Right lobe of liver (tissue), 6 donors: Measurements from ENCODE around the gene GAPVD1. TPM values are rescaled to one million over a fixed set of nuclear protein-coding genes. Genes with fewer than 3 reads are reported as not detected.

Experiments used
- ATAC-seq, 4 donors: fragments of 200-7000 bp; cut with Tn5 transposase; one replicate each; pipeline ENCODE4 v1.9.1; 2020; ENCODE audit warnings: mild to moderate bottlenecking in 4 of 4, moderate library complexity in 4 of 4
- DNase-seq, 3 donors: peaks; one replicate each; pipeline ENCODE4 v3.0.0-alpha.2; 2020
- H3K27ac ChIP-seq, 3 donors: fragments of 200-600 bp; one replicate each; pipeline ENCODE4 v1.8.0; 2022
- H3K27me3 ChIP-seq, 2 donors: fragments of 200-600 bp; one replicate each; pipeline ENCODE4 v1.8.0; 2022
- H3K36me3 ChIP-seq, 4 donors: fragments of 200-600 bp; sonication (generic) in 1 of 4; one replicate each; pipeline versions ENCODE4 v1.5.1 to v1.8.0; 2017 to 2022; ENCODE audit warnings: control low read depth in 1 of 4
- H3K4me1 ChIP-seq, 4 donors: fragments of 200-600 bp; sonication (generic) in 1 of 4; one replicate each; pipeline versions ENCODE4 v1.5.1 to v1.8.0; 2017 to 2022; ENCODE audit warnings: control low read depth in 1 of 4
- H3K4me3 ChIP-seq, 3 donors: fragments of 200-600 bp; one replicate each; pipeline ENCODE4 v1.8.0; 2022
- H3K9me3 ChIP-seq, 4 donors: fragments of 200-600 bp; sonication (generic) in 1 of 4; one replicate each; pipeline versions ENCODE4 v1.5.1 to v1.8.0; 2017 to 2022; ENCODE audit warnings: control low read depth in 1 of 4
- POLR2A ChIP-seq: fragments of 450-650 bp; IDR thresholded peaks from one replicate; pipeline ENCODE4 v1.6.1; 2017; ENCODE audit warnings: antibody characterized with exemption, mild to moderate bottlenecking
- WGBS: methylation state at CpG from one replicate; pipeline ENCODE4 v1.1.6; 2018; ENCODE audit warnings: low coverage, low lambda C conversion rate; ENCODE audit not compliant: insufficient coverage; ENCODE audit errors: missing lambda C conversion rate; 5-methylcytosine and 5-hydroxymethylcytosine counted together
- intact Hi-C, 2 donors: fragments of 100-400 bp; cut with DNase I; formaldehyde crosslinking; loops; one replicate each; pipeline versions ENCODE4 v1.11.2 to v1.14.1; 2022
- total RNA-seq, 6 experiments: library from RNA; depleted of rRNA in 2 of 6; stranded (reverse); fragments of >200 nt in 2 of 6; fragmentation: NEBNext Ultra II Directional in 3 of 6; extraction: Animal tissue kit (Norgen Biotek cat#: 25700) in 3 of 6; gene quantifications; one replicate each; pipeline versions ENCODE4 v1.1.0 to v1.2.4, GENCODE V29; 2016 to 2023
- TF ChIP-seq, protein P1 (sequence below), 4 donors: fragments of 200-600 bp in 3 of 4; fragments of 450-650 bp in 1 of 4; IDR thresholded peaks; one replicate each; pipeline versions ENCODE4 v1.5.1 to v1.8.0; 2016 to 2022; ENCODE audit warnings: antibody characterized with exemption in 4 of 4, mild to moderate bottlenecking in 2 of 4
- donor health status: DM: no; HTN: yes; CAD: no.
- donor health status: DM: no; HTN: no; CAD: no.
- donor health status: DM: no; HTN: no; CAD: no.
- donor health status: DM: no; HTN: yes; CAD: no.
- donor health status: DM: no; HTN: yes; CAD: no.

GAPVD1 gene
- total RNA-seq, 6 experiments from 2014 or later, result 15.7 to 24.1 (median 21.1) TPM

DNA sequence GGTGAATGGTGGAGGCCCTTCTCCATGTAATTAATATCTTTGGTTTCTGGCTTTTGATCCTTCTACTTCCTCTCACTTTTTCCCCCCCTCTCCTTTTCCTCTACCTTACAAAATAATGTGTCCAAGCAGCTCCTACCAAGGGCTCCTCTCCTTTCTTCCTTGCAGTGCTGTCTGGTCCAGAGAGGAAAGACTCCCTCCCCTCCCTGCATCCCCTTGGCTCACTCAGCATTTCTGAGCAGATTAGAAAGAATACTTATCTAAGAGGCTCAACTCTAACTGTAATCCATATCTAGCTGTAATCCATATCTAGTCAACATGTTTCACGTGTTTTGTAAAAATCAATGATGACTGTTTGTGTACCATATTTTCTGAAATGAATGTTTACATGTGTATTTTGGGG is 97.4 kb downstream of the GAPVD1 start:
- 80% methylated on average over 1 of the region's 1 CpG for WGBS
- TF ChIP-seq, protein P1, sequence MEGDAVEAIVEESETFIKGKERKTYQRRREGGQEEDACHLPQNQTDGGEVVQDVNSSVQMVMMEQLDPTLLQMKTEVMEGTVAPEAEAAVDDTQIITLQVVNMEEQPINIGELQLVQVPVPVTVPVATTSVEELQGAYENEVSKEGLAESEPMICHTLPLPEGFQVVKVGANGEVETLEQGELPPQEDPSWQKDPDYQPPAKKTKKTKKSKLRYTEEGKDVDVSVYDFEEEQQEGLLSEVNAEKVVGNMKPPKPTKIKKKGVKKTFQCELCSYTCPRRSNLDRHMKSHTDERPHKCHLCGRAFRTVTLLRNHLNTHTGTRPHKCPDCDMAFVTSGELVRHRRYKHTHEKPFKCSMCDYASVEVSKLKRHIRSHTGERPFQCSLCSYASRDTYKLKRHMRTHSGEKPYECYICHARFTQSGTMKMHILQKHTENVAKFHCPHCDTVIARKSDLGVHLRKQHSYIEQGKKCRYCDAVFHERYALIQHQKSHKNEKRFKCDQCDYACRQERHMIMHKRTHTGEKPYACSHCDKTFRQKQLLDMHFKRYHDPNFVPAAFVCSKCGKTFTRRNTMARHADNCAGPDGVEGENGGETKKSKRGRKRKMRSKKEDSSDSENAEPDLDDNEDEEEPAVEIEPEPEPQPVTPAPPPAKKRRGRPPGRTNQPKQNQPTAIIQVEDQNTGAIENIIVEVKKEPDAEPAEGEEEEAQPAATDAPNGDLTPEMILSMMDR (IDR thresholded peaks at IDR 0.05), result no peak
- TF ChIP-seq POLR2A, result no peak

DNA sequence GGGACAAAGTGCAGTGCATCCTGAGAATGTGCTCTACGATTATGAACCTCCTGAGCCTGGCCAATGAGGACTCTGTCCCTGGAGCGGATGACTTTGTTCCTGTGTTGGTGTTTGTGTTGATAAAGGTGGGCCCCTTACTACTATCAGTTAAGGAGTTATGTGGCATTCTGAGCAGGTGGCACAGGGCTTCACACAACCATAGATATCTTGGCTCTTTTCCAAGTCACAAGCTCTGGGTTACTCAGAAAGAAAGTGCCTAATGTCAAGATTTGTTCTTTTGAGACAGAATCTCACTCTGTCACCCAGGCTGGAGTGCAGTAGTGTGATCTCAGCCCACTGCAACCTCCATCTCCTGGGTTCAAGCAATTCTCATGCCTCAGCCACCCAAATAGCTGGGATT is 99.0 kb downstream of the GAPVD1 start:
- intact Hi-C loops, result no loop called here
- no peak for ATAC-seq
- Histone ChIP-seq H3K36me3 (peaks cover 12 to 63% (median 20%) of the 10 kb centered on the region in 4 donors), H3K4me1 (no peaks in the 10 kb centered on the region), H3K9me3 (no peaks in the 10 kb centered on the region), H3K27me3 (no peaks in the 10 kb centered on the region), H3K4me3 (no peak overlapping the region), H3K27ac (no peak overlapping the region)
- WGBS, result 90% methylated on average over 2 of the region's 2 CpGs
- DNase-seq, result no peak
- TF ChIP-seq, protein P1 (IDR thresholded peaks at IDR 0.05), result no peak

More for the DNA sequence above, 97.4 kb downstream of the GAPVD1 start:
- ATAC-seq, result no peak
- intact Hi-C loops, result no loop called here
- Histone ChIP-seq H3K36me3 (peaks cover 12 to 75% (median 23%) of the 10 kb centered on the region in 4 donors), H3K9me3 (no peaks in the 10 kb centered on the region), H3K27me3 (no peaks in the 10 kb centered on the region), H3K27ac (no peak overlapping the region), H3K4me3 (no peak overlapping the region), H3K4me1 (no peaks in the 10 kb centered on the region)
- no peak for DNase-seq

DNA sequence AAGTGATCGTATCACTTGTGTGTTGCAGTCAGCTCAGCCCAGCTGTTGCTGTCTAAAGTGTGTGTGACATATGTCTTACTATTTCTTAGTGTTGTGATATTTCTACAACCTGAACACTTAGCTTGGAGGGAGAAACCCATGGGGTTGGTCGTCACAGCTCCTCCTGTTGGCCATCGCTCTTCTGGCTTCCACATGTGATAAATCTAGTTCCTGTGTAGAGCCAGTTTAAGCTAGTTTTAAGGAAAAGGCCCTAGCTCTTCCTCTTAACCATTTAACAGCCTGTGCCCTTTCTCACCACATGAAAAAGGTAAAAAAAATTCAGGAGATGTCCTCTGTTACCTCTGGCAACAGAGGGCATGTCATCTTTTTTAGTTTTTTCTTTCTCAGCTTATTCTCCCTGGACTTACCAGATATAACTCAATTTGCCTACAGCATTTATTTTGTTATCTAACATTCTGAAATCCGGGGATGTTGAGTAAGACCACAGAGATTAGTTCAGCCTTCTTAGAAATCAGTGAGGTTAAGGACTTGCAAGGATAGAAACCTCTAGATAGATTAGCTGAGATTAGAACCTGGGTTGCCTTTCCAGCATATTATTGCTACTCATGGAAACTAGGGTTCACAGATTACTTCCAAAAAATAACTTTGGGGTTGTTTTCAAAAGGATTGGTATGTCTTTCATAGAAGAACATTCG is 100.4 kb downstream of the GAPVD1 start:
- intact Hi-C loops, result no loop called here
- ATAC-seq (peak; percentile 36 to 57 (median 48)), DNase-seq (no peak)
- no peaks in the 10 kb centered on the region for H3K27me3 ChIP-seq
- H3K36me3 ChIP-seq, result peaks cover 0 to 50% (median 15%) of the 10 kb centered on the region in 4 donors
- no peak overlapping the region for H3K27ac ChIP-seq
- WGBS, result 72% methylated on average over 5 of the region's 5 CpGs
- no peak overlapping the region for H3K4me3 ChIP-seq
- TF ChIP-seq POLR2A, result no peak
- TF ChIP-seq, protein P1 (IDR thresholded peaks at IDR 0.05), result peak in 3 of 4 donors; percentile 23 to 29 (median 25)
- H3K9me3 ChIP-seq, result no peaks in the 10 kb centered on the region
- no peaks in the 10 kb centered on the region for H3K4me1 ChIP-seq

GRCh38 chr9:125366676-125367075 is 105.0 kb downstream of the GAPVD1 start:
- TF ChIP-seq, protein P1 (IDR thresholded peaks at IDR 0.05), result no peak
- no peak for TF ChIP-seq POLR2A
- no peaks in the 10 kb centered on the region for H3K27me3 ChIP-seq
- 92% methylated on average over 4 of the region's 5 CpGs for WGBS
- H3K27ac ChIP-seq, result no peak overlapping the region
- intact Hi-C loops, result no loop called here
- DNase-seq (no peak), ATAC-seq (no peak)
- no peak overlapping the region for H3K4me3 ChIP-seq
- H3K36me3 ChIP-seq, result peaks cover 0 to 24% (median 12%) of the 10 kb centered on the region in 4 donors
- H3K9me3 ChIP-seq, result no peaks in the 10 kb centered on the region
- H3K4me1 ChIP-seq, result no peaks in the 10 kb centered on the region
